ACHN (cell line): ENCODE results near the gene MAGI2.
"Not testable (repeated sequence)": the region's sequence is repeated elsewhere in the genome, so short reads cannot be mapped to it uniquely, and the experiment has no call there.

ENCODE experiments used
- DNase-seq: peaks from one replicate; pipeline ENCODE4 v3.0.0-alpha.2; 2015
- in situ Hi-C: cut with HindIII; loops from 2 replicates; pipeline ENCODE4 v1.10.0; 2017; ENCODE audit warnings: low sequenced_read_pairs, low pct_ligation_motif_present, low pct_unique_long_range_greater_than_20kb

MAGI2 gene

GRCh38 chr7:78609281-78609680 is 844.2 kb downstream of the MAGI2 start:
- in situ Hi-C loops, result no loop called here
- no peak for DNase-seq

GRCh38 chr7:78607099-78607498 is 846.4 kb downstream of the MAGI2 start:
- in situ Hi-C loops, result no loop called here
- DNase-seq, result peak; percentile 50

GRCh38 chr7:78605119-78605518 is 848.3 kb downstream of the MAGI2 start:
- no peak for DNase-seq
- in situ Hi-C loops, result no loop called here

DNA sequence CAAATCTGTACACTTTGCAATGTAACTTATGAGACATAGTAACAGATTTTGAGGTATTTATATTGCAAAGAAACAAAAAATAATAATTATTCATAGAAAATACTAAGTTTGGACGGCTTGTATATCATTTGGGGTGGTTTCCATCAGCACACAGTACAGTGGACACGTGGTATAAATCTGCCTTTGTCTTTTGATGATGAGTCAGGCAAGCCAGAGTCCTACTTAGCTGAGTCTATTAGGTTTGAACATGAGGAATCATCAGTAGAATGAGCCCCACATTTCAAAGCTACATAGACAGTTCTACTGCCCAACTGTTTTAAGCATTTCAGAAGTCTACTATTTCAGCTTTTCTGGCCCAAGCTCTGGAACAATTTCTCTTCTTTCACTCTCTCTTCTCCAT is 851.7 kb downstream of the MAGI2 start:
- DNase-seq, result no peak
- in situ Hi-C loops, result no loop called here

GRCh38 chr7:78594156-78594555 is 859.3 kb downstream of the MAGI2 start:
- DNase-seq, result no peak
- in situ Hi-C loops, result no loop called here

DNA sequence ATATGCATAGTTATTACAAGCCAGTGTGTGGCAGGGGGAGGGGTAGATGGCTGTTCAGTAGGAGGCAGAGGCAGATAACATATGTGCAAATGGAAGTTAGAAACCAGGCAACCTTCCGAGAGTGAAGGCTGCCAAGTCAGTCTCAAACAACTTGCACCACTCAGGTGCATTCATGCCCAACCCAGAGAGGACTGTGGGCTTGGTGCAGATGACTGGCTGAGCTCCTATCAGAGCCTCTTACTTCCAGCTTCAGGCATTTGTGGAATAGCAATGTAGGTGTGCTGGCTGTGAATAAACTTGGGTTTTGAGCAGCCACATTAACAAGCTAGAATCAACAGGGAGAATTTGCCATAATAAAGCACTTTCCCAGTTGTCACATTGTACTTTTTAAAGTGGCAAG is 865.1 kb downstream of the MAGI2 start:
- in situ Hi-C loops, result no loop called here
- no peak for DNase-seq

DNA sequence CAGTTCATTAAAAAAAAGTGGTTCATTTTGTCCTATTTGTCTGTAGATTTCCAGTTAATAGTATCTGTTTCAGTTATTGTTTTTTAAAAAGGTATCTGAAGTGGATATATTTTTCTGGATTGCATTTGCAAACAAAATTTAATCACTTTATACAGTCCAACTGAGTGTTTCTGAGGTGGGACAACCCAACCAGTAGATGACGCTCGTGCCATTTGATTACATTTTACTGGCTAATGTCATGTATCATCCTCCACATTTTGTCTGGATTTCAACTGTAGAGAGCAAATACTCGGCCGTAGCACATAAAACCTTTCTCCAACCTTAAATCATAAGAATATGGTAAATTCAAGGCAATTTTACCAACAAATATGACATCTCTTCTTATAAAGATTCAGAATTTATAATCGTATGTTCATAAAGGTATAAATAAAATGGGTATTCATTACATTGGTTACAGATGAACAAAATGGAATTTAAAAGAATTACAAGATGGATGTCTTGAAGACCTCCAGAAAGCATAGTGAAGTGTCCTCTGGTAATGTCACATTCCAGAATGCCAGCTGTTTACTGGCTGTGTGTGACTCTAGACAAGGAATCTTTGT is 865.9 kb downstream of the MAGI2 start:
- in situ Hi-C loops, result no loop called here
- DNase-seq, result peak; percentile 45

DNA sequence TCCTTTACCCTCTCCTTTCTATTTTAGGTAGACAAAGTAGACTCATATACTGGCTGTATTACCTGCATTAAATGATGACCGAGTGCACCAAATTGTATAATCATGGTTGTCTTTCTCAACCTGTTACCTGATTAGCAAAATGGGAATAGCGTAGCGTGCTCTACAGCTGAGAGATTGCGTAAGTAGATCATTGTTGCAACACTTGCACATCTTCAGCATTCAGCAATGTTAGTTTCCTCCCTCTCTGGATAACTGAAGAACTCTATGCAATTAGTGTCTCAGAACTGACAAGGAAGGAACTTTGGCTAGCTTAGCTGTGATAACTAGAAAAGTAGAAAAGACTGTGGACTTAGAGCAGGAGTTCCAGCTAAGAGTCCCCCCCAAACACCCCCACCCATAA is 867.5 kb downstream of the MAGI2 start:
- in situ Hi-C loops, result no loop called here
- DNase-seq, result no peak

DNA sequence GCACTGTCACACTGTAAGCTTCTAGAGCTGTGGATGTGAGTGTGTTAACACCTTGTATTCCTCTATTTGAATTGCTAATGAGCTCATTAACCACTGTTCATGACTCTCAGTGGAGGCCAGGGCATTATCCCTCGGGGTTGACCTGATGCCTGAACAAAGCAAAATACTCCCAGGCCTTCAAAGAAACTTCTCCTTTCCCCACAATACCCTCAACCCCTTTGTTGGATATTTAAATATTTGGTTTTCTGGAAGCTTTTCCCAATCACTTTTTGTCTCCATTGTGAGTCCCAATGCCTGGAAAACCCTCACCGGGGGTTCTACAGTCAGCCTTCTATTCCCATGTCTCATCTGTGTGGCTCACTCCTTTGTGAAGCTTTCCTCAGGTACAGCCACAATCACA is 874.8 kb downstream of the MAGI2 start:
- DNase-seq, result no peak
- in situ Hi-C loops, result no loop called here

DNA sequence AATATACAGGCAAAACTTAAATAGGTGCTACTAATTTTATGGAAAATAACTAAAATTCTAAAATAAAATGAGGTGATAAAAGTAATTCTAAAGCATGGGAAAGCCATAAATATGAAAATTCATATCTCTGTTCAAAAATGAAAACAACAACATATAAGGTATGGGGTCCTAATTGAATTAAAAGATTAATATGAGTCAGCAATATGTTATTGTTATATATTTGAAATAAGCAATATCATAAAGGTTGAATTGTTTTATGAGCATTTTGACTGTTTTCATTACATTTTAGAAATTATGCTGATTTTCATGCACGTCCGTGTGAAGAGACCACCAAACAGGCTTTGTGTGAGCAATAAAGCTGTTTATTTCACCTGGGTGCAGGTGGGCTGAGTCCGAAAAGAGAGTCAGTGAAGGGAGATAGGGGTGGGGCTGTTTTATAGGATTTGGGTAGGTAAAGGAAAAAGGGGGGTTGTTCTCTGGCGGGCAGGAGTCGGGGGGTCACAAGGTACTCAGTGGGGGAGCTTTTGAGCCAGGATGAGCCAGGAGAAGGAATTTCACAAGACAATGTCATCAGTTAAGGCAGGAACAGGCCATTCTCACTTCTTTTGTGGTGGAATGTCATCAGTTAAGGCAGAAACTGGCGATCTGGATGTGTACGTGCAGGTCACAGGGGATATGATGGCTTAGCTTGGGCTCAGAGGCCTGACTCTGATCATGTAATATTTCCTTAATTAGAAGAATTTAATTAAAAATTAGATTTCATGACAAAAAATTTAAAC is 876.1 kb downstream of the MAGI2 start:
- in situ Hi-C loops, DNase-seq: not testable (repeated sequence)

DNA sequence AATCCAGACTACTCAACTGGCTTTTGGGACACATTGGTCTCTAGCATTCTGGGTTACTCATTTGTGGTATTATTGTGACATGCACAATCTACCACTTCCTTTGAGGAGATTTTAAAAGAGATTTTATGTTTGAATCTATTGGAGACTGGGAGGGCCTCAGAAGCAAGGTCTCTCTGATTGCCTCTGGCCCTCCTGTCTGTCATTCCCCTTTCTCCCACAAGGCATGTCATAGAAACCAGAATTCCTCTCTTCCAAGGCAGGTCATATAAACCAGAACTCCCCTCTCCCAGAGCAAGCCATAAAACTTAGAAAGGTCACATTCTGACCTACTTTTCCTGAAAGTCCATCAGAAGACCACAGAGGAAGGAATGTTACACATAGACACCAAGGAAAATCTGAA is 877.2 kb downstream of the MAGI2 start:
- in situ Hi-C loops, result no loop called here
- DNase-seq, result no peak

DNA sequence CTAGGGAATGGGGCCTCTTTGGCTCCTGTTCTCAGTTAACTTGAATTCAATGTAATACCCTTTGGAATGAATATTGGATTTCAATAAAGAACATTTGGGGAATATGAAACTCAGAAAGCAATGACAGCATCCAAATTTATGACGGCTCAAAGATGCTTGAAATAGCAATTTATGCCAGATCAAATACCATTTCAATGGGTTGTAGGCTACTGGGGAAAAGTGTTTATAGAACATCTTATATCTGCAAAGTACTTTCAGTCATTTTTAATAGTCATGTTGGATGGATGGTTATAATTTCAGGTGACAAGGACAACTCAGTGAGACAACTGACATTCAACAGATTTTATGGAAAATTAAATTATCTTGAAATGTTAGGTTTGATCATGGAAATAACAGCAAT is 882.2 kb downstream of the MAGI2 start:
- in situ Hi-C loops, result no loop called here
- DNase-seq, result no peak

DNA sequence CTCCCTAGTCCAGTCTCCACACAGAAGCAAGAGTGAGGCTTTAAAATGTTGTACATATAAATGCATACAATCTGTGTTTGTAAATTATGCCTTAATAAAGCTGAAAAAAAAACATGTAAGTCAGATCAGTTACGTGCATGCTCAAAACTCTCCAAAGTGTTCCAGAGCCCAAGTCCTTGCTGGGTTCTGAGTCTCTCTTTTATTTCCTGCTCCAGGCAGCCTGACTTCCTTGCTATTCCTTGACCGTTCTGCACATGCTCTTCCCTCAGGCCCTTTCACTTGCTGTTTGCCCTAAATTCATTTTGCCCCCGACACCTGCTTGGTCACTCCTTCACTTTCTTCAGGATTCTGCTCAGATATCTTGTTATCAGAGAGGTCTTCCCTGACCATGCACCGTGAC is 884.8 kb downstream of the MAGI2 start:
- in situ Hi-C loops, result no loop called here

GRCh38 chr7:78567836-78568235 is 885.6 kb downstream of the MAGI2 start:
- in situ Hi-C loops, result no loop called here
- DNase-seq, result no peak

More for the DNA sequence above, 884.8 kb downstream of the MAGI2 start:
- no peak for DNase-seq

- in situ Hi-C loops, result no loop called here
- DNase-seq, result no peak
Observed at GRCh38 chr7:78565784-78566183, 887.7 kb downstream of the MAGI2 start.

DNA sequence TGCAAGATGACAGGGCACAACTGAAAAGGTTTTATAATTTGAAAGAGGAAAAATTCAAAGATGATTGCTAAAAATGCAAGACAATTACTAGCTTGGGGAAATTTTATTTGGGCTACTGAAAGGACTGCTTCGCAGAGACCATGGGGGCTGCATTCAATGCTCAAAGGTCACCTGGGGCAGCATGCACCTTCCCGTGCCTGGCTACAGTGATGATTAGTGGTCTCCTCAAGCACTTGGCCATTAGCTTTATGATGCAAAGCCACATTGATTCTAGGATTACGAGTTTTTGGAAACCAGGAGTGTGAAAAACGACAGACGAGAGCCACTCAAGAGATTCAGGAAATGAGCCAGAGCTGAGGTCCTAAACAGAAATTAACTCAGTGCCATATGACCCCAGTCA is 890.3 kb downstream of the MAGI2 start:
- DNase-seq, result no peak
- in situ Hi-C loops, result no loop called here

DNA sequence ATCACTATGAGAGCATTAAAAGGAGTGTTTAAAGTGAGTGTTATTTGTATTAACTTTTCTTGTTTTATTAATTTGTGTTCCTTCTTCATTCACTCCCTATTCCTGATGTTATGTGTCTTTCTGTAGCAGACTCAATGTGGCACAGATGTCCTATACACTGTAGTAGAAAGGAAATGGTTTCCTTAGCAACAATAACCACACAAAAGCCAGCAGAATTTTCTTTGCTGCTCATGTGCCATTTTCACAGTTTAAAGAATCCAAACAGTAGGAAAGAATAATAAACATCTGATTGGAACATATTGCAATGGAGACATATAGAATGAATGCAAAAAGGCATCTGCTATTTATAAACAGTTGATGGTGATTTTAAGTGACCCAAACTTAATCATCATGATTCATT is 891.3 kb downstream of the MAGI2 start:
- DNase-seq, result no peak
- in situ Hi-C loops, result no loop called here

DNA sequence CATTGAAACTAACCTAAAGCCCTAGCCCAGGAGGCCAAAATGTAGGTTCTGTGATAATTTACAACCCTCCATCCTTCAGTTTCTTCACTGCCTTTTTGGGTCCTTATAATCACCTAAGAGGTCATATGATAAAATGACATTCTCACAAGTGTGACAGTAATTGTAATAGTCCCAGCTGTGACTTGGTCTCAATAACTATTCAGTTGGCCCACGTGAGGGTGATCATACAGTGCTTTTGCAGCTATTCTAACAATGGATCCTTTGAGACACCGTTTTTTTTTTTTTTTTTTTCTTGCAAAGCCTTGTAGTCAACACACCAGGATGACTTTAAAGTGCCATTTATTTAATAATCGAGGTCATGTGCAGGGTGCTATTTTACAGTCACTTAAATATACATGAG is 894.9 kb downstream of the MAGI2 start:
- DNase-seq, result no peak
- in situ Hi-C loops, result no loop called here

- no peak for DNase-seq
Observed at GRCh38 chr7:78543976-78544375, 909.5 kb downstream of the MAGI2 start.

DNA sequence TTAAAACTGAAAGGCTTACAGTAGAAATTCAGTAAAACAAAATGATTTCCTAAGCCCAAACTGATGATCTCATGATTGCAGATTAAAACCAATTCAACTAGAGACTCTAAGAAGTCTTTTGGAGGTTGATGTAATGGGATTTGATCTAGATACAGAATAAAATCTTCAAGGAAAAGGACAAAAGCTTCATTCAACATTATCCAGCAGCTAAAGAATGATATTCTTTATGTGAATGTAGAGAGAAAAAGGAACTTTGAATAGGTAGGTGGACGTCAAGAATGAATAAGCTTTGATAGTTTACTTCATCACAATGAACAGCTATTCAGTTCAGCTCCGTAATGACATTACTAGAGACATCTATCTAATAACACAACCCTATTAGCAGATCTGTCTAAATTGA is 910.5 kb downstream of the MAGI2 start:
- DNase-seq, result no peak
- in situ Hi-C loops, result no loop called here

More at GRCh38 chr7:78543976-78544375, 909.5 kb downstream of the MAGI2 start:
- in situ Hi-C loops, result no loop called here
